GM23338 (cell line): ENCODE results near the gene SH3BP4.

Experiments
- CTCF ChIP-seq, 2 experiments: fragments of 200-600 bp in 1 of 2; sonication (generic) in 1 of 2; conservative IDR thresholded peaks; 2 replicates each; pipeline versions ENCODE4 v1.5.1 to v1.6.1; 2016 to 2017; ENCODE audit warnings: antibody characterized with exemption in 2 of 2, low read depth in 2 of 2, mild to moderate bottlenecking in 2 of 2, moderate library complexity in 1 of 2
- POLR2AphosphoS5 ChIP-seq: IDR thresholded peaks from 2 replicates; pipeline ENCODE4 v1.6.1; 2016; ENCODE audit warnings: antibody characterized with exemption, low read depth

- TF ChIP-seq POLR2AphosphoS5 (no peak), CTCF (conservative IDR thresholded peaks at IDR 0.05; ENCODE audit: low read depth in 2 of 2) (no peak)
Observed at GRCh38 chr2:235080101-235080500, 128.3 kb downstream of the SH3BP4 start.
